Body of pancreas (tissue), 4 donors: ENCODE results near the gene NDUFS7. TPM values are rescaled to one million over a fixed set of nuclear protein-coding genes. Genes with fewer than 3 reads are reported as not detected.

Experiments used
- ATAC-seq: fragments of 150-250 bp; one replicate; pipeline ENCODE4 v1.9.1; 2016
- DNase-seq, 4 donors: peaks; one replicate each; pipeline ENCODE4 v3.0.0-alpha.2; 2019
- H3K27ac ChIP-seq, 4 donors: fragments of 200-600 bp; sonication (generic); 1 replicate in 3 of 4; 2 replicates in 1 of 4; pipeline versions ENCODE4 v1.5.1 to v1.6.1; 2016 to 2019; ENCODE audit warnings: mild to moderate bottlenecking in 1 of 4, mixed read lengths in 1 of 4, moderate library complexity in 1 of 4
- H3K27me3 ChIP-seq, 2 donors: fragments of 200-600 bp; sonication (generic); one replicate each; pipeline ENCODE4 v1.6.0; 2016; ENCODE audit warnings: mild to moderate bottlenecking in 1 of 2
- H3K36me3 ChIP-seq, 2 donors: fragments of 200-600 bp; sonication (generic); replicated peaks in 1 of 2; 2 replicates each; pipeline ENCODE4 v1.5.1; 2016; ENCODE audit warnings: low read depth in 2 of 2; ENCODE audit not compliant: insufficient read depth in 1 of 2
- H3K4me1 ChIP-seq: fragments of 200-600 bp; sonication (generic); one replicate; pipeline ENCODE4 v1.6.0; 2016
- H3K4me3 ChIP-seq, 2 donors: fragments of 200-600 bp; sonication (generic); 1 replicate in 1 of 2; 2 replicates in 1 of 2; pipeline ENCODE4 v1.5.1; 2016 to 2019
- H3K9me3 ChIP-seq, 3 donors: fragments of 200-600 bp; sonication (generic); 1 replicate in 2 of 3; 2 replicates in 1 of 3; pipeline ENCODE4 v1.5.1; 2016
- CTCF ChIP-seq, 7 experiments: fragments of 450-650 bp in 4 of 7; fragments of 200-600 bp in 3 of 7; sonication (generic) in 3 of 7; IDR thresholded peaks; one replicate each; pipeline ENCODE4 v1.5.1; 2016 to 2019; ENCODE audit warnings: antibody characterized with exemption in 7 of 7
- POLR2A ChIP-seq, 3 donors: fragments of 450-650 bp; IDR thresholded peaks; one replicate each; pipeline ENCODE4 v1.6.1; 2016; ENCODE audit warnings: antibody characterized with exemption in 3 of 3, mild to moderate bottlenecking in 2 of 3
- WGBS, 2 donors: methylation state at CpG; one replicate each; pipeline ENCODE4 v1.1.5; 2017; 5-methylcytosine and 5-hydroxymethylcytosine counted together
- intact Hi-C: fragments of 100-400 bp; cut with DNase I; formaldehyde crosslinking; loops from one replicate; pipeline ENCODE4 v1.15.1; 2023
- total RNA-seq, 2 donors: library from RNA; depleted of rRNA; stranded (reverse); fragments of >200 nt; gene quantifications; one replicate each; pipeline ENCODE4 v1.1.0, GENCODE V29; 2016

Gene NDUFS7
- total RNA-seq, 2 donors from 2014 or later, result 59.9 to 87.7 TPM

GRCh38 chr19:1350867-1351266 is 32.8 kb upstream of the NDUFS7 start:
- WGBS, 2 donors, result 21 to 32% methylated on average over 3 to 4 of the region's 5 CpGs
- Histone ChIP-seq H3K4me3 (no peak overlapping the region), H3K27ac (no peak overlapping the region), H3K27me3 (no peaks in the 10 kb centered on the region), H3K36me3 (no peaks in the 10 kb centered on the region), H3K4me1 (peaks cover 13% of the 10 kb centered on the region), H3K9me3 (no peaks in the 10 kb centered on the region)
- no peak for TF ChIP-seq POLR2A (IDR thresholded peaks at IDR 0.05)
- TF ChIP-seq CTCF (IDR thresholded peaks at IDR 0.05), result no peak
- ATAC-seq (no peak), DNase-seq (no peak)
- intact Hi-C loops, result no loop called here

- intact Hi-C loops, result no loop called here
- DNase-seq, result no peak
- Histone ChIP-seq H3K27ac (no peak overlapping the region), H3K9me3 (no peaks in the 10 kb centered on the region), H3K27me3 (no peaks in the 10 kb centered on the region), H3K36me3 (no peaks in the 10 kb centered on the region), H3K4me1 (peaks cover 18% of the 10 kb centered on the region), H3K4me3 (no peak overlapping the region)
- no peak for TF ChIP-seq CTCF (IDR thresholded peaks at IDR 0.05)
- TF ChIP-seq POLR2A (IDR thresholded peaks at IDR 0.05), result no peak
- no peak for ATAC-seq
- 81 to 93% methylated on average over 21 of the region's 21 CpGs for WGBS, 2 donors
Measured at GRCh38 chr19:1351381-1351851, 32.3 kb upstream of the NDUFS7 start.

- Histone ChIP-seq H3K27ac (no peak overlapping the region), H3K9me3 (no peaks in the 10 kb centered on the region), H3K4me1 (peaks cover 21% of the 10 kb centered on the region), H3K36me3 (peaks cover 0 to 2% of the 10 kb centered on the region in 2 donors), H3K4me3 (no peak overlapping the region), H3K27me3 (no peaks in the 10 kb centered on the region)
- WGBS, 2 donors, result 89 to 90% methylated on average over 9 of the region's 9 CpGs
- no peak for ATAC-seq
- no peak for DNase-seq
- intact Hi-C loops, result no loop called here
- TF ChIP-seq CTCF (IDR thresholded peaks at IDR 0.05) (no peak), POLR2A (IDR thresholded peaks at IDR 0.05) (no peak)
Measured at GRCh38 chr19:1353144-1353543, 30.6 kb upstream of the NDUFS7 start.

- Histone ChIP-seq H3K9me3 (no peaks in the 10 kb centered on the region), H3K36me3 (peaks cover 0 to 3% of the 10 kb centered on the region in 2 donors), H3K4me3 (peak overlapping the region; percentile 47 to 65), H3K27me3 (no peaks in the 10 kb centered on the region), H3K4me1 (peaks cover 21% of the 10 kb centered on the region), H3K27ac (peak overlapping the region; percentile 62 to 95 (median 73))
- 0 to 1% methylated on average over 20 to 26 of the region's 61 CpGs for WGBS, 2 donors
- ATAC-seq (peak; percentile 47), DNase-seq (no peak)
- TF ChIP-seq POLR2A (IDR thresholded peaks at IDR 0.05), result no peak
- TF ChIP-seq CTCF (IDR thresholded peaks at IDR 0.05), result no peak
- intact Hi-C loops, result no loop called here
Measured at GRCh38 chr19:1354970-1355567, 28.6 kb upstream of the NDUFS7 start.
